CD4-positive, alpha-beta T cell treated with Interleukin-6 for 4 hours (primary cell): ENCODE data around the gene WDR3.
"Not testable (repeated sequence)": the region's sequence is repeated elsewhere in the genome, so short reads cannot be mapped to it uniquely, and the experiment has no call there.

ENCODE experiments used
- DNase-seq: peaks from one replicate; pipeline ENCODE4 v3.0.0-alpha.2; 2020; ENCODE audit warnings: mixed read lengths

Gene WDR3

DNA sequence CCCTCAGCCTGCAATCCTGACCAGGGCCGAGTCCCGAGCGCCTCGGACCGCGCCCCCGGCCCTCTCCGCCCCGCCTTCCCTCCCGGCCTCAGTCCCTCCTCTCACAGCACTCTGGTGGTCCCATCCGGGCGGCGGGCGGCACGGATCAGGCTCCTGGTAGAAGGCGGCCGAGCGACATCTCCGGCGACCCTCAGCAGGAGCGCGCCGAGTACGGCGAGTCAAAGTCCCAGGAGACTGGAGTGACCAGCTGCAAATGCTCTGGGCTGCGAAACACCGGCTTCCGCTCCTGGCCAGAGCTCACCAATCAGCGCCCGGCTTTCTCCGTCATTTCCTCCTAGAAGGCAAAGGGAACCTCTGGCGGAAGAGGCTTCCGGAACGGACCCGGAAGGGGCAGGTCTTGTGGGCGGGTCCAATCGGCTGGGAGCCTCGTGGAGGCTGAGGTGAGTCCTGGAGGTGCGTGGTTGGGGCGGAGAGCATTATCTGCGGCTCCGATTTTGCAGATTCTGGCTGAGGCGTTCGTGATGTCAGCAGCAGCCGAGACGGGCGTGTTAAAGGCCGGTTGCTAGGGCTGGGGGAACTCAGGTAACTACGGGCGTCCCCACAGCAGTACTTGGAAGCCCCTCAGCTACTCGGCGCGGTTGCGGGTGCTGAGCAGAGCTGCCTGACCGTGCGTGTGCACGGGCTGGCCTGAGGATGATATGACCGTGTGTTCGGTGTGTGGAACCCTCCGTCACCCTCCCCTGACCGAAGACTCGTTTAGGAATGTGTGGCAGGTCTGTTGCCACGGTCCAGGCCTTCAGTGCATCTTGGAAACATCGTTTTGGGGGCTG lies at the start of gene WDR3, which contains the start of gene GDAP2:
WDR3 (plus strand) TSS at position 397 of the 830 bp plus-strand sequence. CDS start 3,581 bp downstream, outside the sequence.
GDAP2 (minus strand) TSS at position 279 of the 830 bp plus-strand sequence. CDS start 9,264 bp downstream, outside the sequence.
- peak; percentile 96 for DNase-seq

- no peak for DNase-seq
These were observed 45.9 kb upstream of the WDR3 start for GRCh38 chr1:117883616-117884015.

GRCh38 chr1:117886101-117886795 lies 43.3 kb upstream of the WDR3 start:
- DNase-seq: no peak

DNA sequence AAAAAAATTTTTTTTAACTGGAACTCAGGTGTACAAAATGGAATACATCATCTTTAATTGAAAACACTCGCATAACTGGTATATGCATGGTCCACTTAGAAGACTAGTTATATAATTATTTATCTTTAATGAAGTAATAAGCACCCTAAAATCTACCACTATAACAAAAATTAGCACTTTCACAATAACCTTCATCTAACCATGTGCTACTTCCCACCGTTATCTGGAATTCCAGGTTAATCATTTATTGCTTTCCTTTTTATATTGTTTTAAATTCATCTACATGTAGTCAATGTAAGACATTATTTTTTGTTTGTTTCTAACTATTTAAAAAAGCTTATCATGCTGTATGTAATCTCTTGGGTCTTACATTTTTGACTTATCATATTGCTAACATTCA lies 39.1 kb upstream of the WDR3 start:
- no peak for DNase-seq

DNA sequence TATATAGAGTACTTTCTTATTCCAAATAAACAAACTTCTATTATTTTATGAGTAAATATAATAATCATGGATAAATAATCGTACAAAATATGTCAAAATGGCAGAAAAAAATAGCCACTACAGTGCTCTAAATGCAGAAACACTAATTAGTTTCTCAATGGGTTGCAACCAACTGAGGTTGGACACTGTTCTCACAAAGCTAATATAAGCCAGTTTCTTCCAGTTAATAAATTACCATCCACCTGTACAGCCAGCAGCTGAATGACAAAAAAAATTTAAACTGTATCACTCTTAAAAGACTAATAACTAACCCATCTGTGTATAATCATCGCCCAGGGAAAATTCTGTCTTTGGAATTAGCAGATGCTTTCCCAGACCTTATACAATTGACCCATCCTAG lies 37.0 kb upstream of the WDR3 start:
- no peak for DNase-seq

GRCh38 chr1:117894078-117894477 lies 35.5 kb upstream of the WDR3 start:
- no peak for DNase-seq

DNA sequence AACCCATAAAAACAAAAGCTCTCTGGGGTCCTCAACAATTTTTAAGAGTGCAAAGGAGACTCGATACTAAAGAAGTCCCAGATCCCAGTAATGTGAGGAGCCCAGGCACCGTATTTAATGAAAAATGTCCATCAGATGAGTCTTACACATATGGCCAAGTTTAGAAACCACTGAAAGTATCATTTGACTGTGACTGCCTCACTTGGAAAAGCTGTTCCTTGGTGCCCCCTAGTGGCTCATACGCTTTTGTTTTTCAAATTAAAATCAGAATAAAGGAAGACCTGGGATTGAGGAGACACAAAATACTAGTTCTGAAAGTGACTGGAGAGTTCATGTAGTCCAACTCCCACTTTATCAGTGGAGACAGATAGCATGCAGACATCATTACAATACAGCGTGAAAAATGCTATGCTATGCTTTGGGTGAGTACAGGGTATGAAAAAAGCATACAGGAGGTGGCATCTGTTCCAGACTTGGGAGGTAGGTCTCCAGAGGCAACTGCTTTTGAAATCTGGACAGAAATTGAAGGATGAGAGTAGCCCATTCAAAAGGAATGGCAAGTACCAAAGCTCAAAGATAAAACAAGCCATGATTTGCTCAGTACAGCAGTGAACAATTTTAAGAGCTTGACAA lies 33.9 kb upstream of the WDR3 start:
- DNase-seq: peak; percentile 64

DNA sequence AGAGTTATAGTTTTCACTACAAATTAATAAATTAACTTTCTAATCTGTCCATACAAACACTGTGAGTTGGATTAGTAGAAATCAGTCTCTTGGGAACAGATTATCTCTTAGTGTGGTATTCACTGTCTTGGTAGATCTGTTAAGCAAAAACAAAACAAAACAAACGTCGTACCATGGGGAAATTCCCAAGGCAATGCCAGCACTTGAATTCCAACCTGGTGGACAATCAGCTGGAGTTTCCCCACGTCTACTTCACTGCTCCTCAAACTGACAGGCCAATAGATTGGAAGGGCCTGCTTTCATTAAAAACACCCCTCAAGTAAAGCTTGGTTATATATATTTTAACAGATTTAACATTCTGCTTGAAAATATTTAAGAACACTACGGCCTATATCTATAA lies 32.0 kb upstream of the WDR3 start:
- no peak for DNase-seq

DNA sequence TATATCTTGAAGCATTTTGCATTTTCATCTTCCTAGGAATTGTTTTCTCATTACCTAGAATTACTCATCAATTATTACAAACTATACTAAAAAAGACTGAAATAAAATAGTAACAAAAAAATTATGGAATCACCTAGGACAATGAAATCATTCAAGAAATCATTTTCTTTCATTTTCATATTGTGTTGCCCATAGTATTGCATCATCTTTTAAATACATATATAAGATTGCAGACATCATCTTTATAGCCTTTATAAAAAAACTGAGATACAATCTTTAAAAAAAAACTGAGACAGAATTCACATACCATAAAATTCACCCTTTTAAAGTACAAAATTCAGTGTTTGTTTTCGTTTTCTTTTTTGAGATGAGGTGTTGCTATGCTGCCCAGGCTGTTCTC lies 29.7 kb upstream of the WDR3 start:
- no peak for DNase-seq

- DNase-seq: no peak
These were observed 26.6 kb upstream of the WDR3 start for GRCh38 chr1:117902944-117903343.

- no peak for DNase-seq
These were observed 25.1 kb upstream of the WDR3 start for GRCh38 chr1:117904485-117904884.

DNA sequence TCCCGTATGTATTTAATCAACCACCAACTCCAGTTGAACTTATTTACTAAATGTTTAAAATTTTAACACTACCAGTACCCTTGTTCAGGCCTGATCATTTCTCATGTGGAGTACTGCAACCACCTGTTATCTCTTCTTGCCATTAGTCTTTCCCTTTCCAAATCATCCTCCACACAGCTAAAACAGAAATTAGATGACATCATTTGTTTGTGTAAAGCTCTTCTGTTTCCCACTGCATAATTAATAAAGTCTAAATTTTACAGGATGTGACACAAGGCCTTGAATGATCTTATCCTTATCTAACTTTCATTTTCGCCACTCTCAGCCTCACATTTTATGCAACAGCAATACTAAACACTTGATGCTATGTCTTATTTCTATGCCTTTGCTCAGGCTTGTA lies 24.5 kb upstream of the WDR3 start:
- no peak for DNase-seq

DNA sequence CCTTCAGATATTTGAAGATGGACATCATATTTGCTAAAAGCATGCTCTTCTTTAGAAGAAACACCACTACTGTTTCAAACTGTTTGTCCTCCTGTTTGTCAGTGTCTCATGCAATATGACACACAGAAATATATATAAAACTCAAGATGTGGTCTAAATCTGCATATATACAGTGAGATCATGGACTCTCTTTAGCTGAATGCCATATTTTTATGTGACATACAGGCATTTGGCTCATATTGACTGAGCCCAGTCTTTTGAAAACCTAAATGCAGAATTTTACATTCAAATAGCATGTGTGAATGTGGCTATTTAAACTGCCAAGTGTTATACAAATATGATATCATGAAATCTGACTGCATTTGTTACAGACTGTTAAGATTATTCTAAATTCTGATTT lies 18.5 kb upstream of the WDR3 start:
- no peak for DNase-seq

- DNase-seq: no peak
These were observed 10.2 kb upstream of the WDR3 start for GRCh38 chr1:117919376-117919775.

DNA sequence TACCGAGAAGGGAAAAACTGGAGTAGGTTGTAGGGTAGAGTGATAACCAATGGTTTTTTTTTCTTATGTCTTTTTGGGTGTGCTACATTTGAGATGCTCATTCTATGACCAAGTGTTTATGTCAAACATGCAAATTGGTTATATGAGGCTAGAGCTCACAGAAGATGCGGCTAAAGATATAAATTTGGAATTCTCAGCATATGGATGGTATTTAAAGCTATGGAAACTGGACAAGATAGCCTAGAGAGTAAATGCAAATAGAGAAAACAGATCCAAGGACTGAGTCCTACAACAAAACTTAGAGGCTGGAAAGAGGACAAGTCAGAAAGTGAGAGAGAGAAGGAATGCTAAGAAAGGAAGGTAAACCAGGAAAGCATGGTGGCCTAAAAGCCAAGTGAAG lies 7.5 kb upstream of the WDR3 start:
- no peak for DNase-seq

DNA sequence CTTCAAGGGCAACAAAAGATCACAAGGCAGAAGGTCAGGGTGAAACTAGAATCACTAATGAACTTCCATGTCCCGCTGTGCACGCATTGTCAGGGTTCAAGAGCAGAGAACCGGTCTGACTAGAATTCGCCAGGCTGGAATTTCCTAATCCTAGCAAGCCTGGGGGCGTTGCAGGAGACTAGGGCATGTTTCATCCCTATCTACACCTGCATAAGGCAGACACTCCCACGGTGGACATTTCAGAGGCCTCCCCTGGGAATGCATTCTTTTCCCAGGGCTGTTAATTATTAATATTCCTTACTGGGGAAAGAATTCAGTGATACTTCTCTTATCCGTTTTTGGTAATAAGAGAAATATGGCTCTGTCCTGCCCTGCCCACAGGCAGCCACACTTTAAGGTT lies 6.8 kb upstream of the WDR3 start:
- not testable (repeated sequence) for DNase-seq

DNA sequence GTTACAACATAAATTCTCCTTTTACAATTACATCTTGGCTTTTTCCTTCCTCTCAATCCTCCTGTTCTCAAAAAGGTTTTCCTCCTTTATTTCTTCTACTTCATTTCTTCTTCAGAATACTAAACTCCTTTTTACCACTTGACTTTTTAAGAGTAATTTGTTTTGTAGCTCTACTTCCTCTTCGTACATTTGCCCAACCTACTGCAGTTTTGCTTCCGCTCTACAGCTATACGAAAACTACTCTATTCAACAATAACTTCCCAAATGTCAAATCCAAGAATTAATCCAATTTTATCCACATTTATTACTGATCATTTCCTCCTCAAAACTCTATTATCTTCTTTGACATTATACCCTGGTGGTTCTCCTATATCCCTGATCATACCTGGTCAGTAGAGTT lies 3.6 kb upstream of the WDR3 start:
- no peak for DNase-seq

DNA sequence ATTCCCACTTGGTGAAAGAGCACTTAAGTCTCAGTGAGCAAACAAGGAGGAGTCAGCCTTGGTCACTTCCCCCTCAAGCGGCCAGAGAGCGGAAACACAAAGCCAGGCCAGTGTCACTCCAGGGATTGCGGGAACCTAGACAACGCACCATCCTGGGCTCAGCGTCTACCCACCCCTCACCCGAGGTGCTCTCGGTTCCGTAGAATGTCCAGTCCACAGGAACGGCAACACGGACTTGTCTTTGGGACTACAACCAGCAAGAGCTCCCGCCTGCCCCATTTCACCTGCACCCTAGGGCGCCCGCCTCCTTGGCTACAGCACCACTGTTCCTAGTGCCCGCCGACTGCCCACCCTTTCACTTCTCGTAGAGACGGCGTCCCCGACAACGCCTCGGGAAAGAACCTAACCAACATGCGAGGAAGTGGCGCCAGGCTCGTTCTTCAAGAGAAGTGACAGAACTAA lies 627 bp upstream of the WDR3 start:
- DNase-seq: peak; percentile 33

DNA sequence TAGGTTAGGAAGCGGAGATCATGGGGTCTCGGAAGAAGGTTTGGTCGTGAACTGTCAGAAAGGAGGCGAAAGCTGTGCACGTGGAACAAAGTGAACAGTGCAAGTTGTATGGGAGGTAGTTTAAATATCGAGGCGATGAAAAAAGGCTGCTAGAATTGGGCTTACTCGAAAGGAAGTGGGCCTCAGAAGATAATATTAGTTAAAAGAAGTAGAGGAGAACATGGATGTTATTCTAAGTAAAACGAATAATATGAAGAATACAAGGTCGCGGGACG lies 571 bp downstream of the WDR3 start:
- DNase-seq: no peak

- no peak for DNase-seq
These were observed 945 bp downstream of the WDR3 start for GRCh38 chr1:117930484-117930883.

DNA sequence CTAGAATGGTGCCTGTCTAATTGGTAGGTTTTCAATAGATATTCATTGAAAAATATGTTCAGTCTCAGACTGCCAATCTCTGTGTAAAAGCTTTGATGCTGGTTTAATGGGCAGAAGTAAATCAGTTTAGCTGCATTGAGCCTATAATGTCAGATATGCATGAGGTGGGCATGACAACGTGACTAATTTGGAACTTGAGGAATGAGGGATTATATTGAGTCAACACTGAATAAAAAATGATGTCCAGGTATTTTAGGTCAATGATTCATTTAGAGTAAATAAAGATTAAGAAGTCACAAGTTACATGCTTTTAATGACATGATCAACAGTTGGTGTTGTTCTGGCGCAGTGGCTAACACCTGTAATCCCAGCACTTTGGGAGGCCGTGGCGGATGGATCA lies 3.0 kb downstream of the WDR3 start:
- no peak for DNase-seq

- no peak for DNase-seq
These were observed 4.2 kb downstream of the WDR3 start for GRCh38 chr1:117933769-117934168.

DNA sequence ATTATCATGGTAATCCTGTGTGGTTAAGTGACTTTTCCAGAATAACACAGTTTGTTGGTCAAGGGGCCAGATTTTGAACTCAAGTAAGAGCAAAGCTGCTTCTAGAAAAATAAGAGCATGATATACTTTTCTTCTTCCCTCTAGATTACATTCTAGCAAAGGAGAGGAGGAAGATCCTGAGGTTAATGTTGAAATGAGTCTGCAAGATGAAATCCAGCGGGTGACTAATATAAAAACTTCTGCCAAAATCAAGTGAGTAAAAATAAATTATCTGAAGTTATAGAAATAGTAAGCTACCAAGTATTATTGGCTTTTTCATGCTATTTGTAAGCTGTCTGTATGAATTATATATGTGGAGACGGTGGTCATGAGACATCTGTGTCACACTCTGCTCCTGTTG lies 12.8 kb downstream of the WDR3 start:
- DNase-seq: no peak

DNA sequence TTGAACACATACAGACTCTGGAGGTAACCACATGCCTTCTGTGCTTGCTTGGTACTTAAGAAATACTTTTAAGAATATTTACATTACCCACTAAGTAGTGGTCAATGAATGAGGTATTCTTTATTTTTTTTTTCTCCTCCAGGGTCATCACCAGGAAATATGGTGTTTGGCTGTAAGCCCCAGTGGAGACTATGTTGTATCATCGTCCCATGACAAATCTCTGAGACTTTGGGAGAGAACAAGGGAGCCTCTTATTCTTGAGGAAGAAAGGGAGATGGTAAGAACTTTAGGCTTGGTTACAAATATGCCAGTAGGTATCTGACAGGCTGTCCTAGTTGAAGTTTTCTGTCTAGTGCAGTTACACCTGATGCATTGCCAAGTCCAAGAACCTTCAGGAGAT lies 22.8 kb downstream of the WDR3 start:
- DNase-seq: no peak
